HepG2 (cell line): ENCODE data around the gene IMP3. TPM values are rescaled to one million over a fixed set of nuclear protein-coding genes. Genes with fewer than 3 reads are reported as not detected.

Source experiments
- ARHGAP35 ChIP-seq: sonication (generic); formaldehyde crosslinking; IDR thresholded peaks from 2 replicates; pipeline ENCODE4 v1.9.0; 2022; ENCODE audit warnings: mild to moderate bottlenecking, inconsistent platforms, moderate library complexity, missing genetic modification reagents, borderline replicate concordance
- ATAD3A ChIP-seq: sonication (generic); formaldehyde crosslinking; IDR thresholded peaks from 2 replicates; pipeline ENCODE4 v1.4.0; 2020; ENCODE audit warnings: missing genetic modification reagents
- ELF1 ChIP-seq: sonication (generic); formaldehyde crosslinking; IDR thresholded peaks from 2 replicates; pipeline ENCODE4 v1.4.0; 2020; ENCODE audit warnings: missing genetic modification reagents
- ELF4 ChIP-seq: sonication (generic); formaldehyde crosslinking; IDR thresholded peaks from 2 replicates; pipeline ENCODE4 v1.5.0; 2020; ENCODE audit warnings: missing genetic modification reagents, mild to moderate bottlenecking, moderate library complexity, borderline replicate concordance
- MAFK ChIP-seq, 2 experiments: IDR thresholded peaks in 1 of 2; conservative IDR thresholded peaks in 1 of 2; 2 replicates each; pipeline ENCODE4 v1.6.1; 2011; ENCODE audit warnings: improper control_type of control experiment in 2 of 2, low read length in 2 of 2
- MIXL1 ChIP-seq: IDR thresholded peaks from 2 replicates; pipeline ENCODE4 v1.6.1; 2016
- NFYB ChIP-seq: sonication (generic); formaldehyde crosslinking; IDR thresholded peaks from 2 replicates; pipeline ENCODE4 v1.4.0; 2020; ENCODE audit warnings: missing genetic modification reagents
- PHF21A ChIP-seq: sonication (generic); formaldehyde crosslinking; IDR thresholded peaks from 2 replicates; pipeline ENCODE4 v1.5.0; 2020; ENCODE audit warnings: mild to moderate bottlenecking, missing genetic modification reagents
- POLR2A ChIP-seq, 2 experiments: IDR thresholded peaks; 2 replicates each; pipeline ENCODE4 v1.6.1; 2011; ENCODE audit warnings: low read depth in 2 of 2, low read length in 2 of 2, mild to moderate bottlenecking in 1 of 2, moderate library complexity in 1 of 2; ENCODE audit not compliant: insufficient read depth in 1 of 2
- RFX3 ChIP-seq: IDR thresholded peaks from 2 replicates; pipeline ENCODE4 v1.6.1; 2016; ENCODE audit warnings: missing biosample characterization, missing genetic modification reagents
- SMAD1 ChIP-seq: sonication (generic); formaldehyde crosslinking; IDR thresholded peaks from 2 replicates; pipeline ENCODE4 v1.4.0; 2020; ENCODE audit warnings: missing genetic modification reagents, low read depth, mild to moderate bottlenecking, borderline replicate concordance
- SMYD3 ChIP-seq: sonication (generic); formaldehyde crosslinking; IDR thresholded peaks from 2 replicates; pipeline ENCODE4 v1.8.1; 2023; ENCODE audit warnings: mild to moderate bottlenecking, missing genetic modification reagents
- TRIM22 ChIP-seq: fragments of 450-650 bp; IDR thresholded peaks from 2 replicates; pipeline ENCODE4 v1.6.1; 2017
- U2AF1 ChIP-seq: fragments of 200-400 bp; formaldehyde crosslinking; optimal IDR thresholded peaks from 2 replicates; pipeline ENCODE3; 2017; ENCODE audit warnings: mild to moderate bottlenecking, low read depth, low read length
- ZFP36L2 ChIP-seq: sonication (generic); formaldehyde crosslinking; IDR thresholded peaks from 2 replicates; pipeline ENCODE4 v1.4.0; 2020; ENCODE audit warnings: missing genetic modification reagents
- ZFP91 ChIP-seq: sonication (generic); formaldehyde crosslinking; IDR thresholded peaks from 2 replicates; pipeline ENCODE4 v1.9.0; 2022; ENCODE audit warnings: missing genetic modification reagents, mild to moderate bottlenecking, borderline replicate concordance
- ZNF251 ChIP-seq: sonication (generic); formaldehyde crosslinking; IDR thresholded peaks from 2 replicates; pipeline ENCODE4 v1.9.0; 2021; ENCODE audit warnings: mild to moderate bottlenecking, missing genetic modification reagents
- ZNF333 ChIP-seq: sonication (generic); formaldehyde crosslinking; IDR thresholded peaks from 2 replicates; pipeline ENCODE4 v1.4.0; 2020; ENCODE audit warnings: mild to moderate bottlenecking, missing genetic modification reagents, borderline replicate concordance
- ZNF430 ChIP-seq: sonication (generic); formaldehyde crosslinking; IDR thresholded peaks from 2 replicates; pipeline ENCODE4 v1.9.0; 2021; ENCODE audit warnings: mild to moderate bottlenecking, missing genetic modification reagents
- ZNF614 ChIP-seq: IDR thresholded peaks from 2 replicates; pipeline ENCODE4 v1.6.1; 2018; ENCODE audit warnings: missing biosample characterization, missing genetic modification reagents, inconsistent platforms, borderline replicate concordance
- ZNF709 ChIP-seq: sonication (generic); formaldehyde crosslinking; IDR thresholded peaks from 2 replicates; pipeline ENCODE4 v1.5.0; 2020; ENCODE audit warnings: mild to moderate bottlenecking, missing genetic modification reagents
- ZNF75D ChIP-seq: sonication (generic); formaldehyde crosslinking; IDR thresholded peaks from 2 replicates; pipeline ENCODE4 v1.8.1; 2023; ENCODE audit warnings: missing genetic modification reagents, mild to moderate bottlenecking, borderline replicate concordance
- ZNF772 ChIP-seq: sonication (generic); formaldehyde crosslinking; IDR thresholded peaks from 2 replicates; pipeline ENCODE4 v1.5.0; 2020; ENCODE audit warnings: mild to moderate bottlenecking, missing genetic modification reagents
- ZNF780A ChIP-seq: sonication (generic); formaldehyde crosslinking; IDR thresholded peaks from 2 replicates; pipeline ENCODE4 v1.8.0; 2022; ENCODE audit warnings: mild to moderate bottlenecking, missing genetic modification reagents, moderate library complexity
- polyA plus RNA-seq, 8 experiments: library from polyadenylated mRNA; depleted of rRNA in 3 of 8; stranded (reverse) in 7 of 8; unstranded in 1 of 8; fragments of >200 nt; fragmentation: Illumina TruSeq in 4 of 8; extraction: Trizol in 4 of 8; gene quantifications; 2 replicates each; pipeline versions ENCODE4 v1.2.1 to v1.2.3, GENCODE V29; 2011 to 2016; ENCODE audit warnings: low read depth in 4 of 8, missing spikeins in 1 of 8, mixed read lengths in 1 of 8; ENCODE audit not compliant: insufficient read depth in 1 of 8
- total RNA-seq, 5 experiments: library from RNA; depleted of rRNA; stranded (reverse); fragments of >200 nt; fragmentation: Illumina TruSeq; extraction: Trizol; gene quantifications; 2 replicates each; pipeline ENCODE4 v1.2.3, GENCODE V29; 2016; ENCODE audit warnings: low read depth in 1 of 5
- TF ChIP-seq, protein P1 (sequence below): IDR thresholded peaks from 2 replicates; pipeline ENCODE4 v1.6.1; 2016; ENCODE audit warnings: missing genetic modification reagents, missing compliant biosample characterization
- TF ChIP-seq, protein P2 (sequence below): sonication (generic); formaldehyde crosslinking; IDR thresholded peaks from 2 replicates; pipeline ENCODE4 v1.9.0; 2021; ENCODE audit warnings: missing genetic modification reagents, borderline replicate concordance

IMP3 gene
- total and polyA plus RNA-seq, 2 of the 13 experiments (the other 11 are each of a cell fraction or from before 2014, with no cell fraction given), result 38.3 to 143 TPM

GRCh38 chr15:75648156-75649000 is 8.4 kb upstream of the IMP3 start (continued):
- TF ChIP-seq ZNF780A (CRISPR knock-in tag), result no peak
- TF ChIP-seq ZFP91, result no peak
- TF ChIP-seq ZNF709 (CRISPR knock-in tag), result no peak
- TF ChIP-seq ZNF430 (CRISPR knock-in tag), result no peak; the same call in 1 of the 2 replicates
- peak in 1 of 2 experiments; percentile 54; a peak in 1 of 4 replicates for TF ChIP-seq POLR2A (IDR thresholded peaks at IDR 0.05; ENCODE audit: insufficient read depth in 1 of 2, low read depth in 2 of 2, low read length in 2 of 2)
- 0 out of 2 replicates have a peak, but pooled peaks have one; percentile 3 for TF ChIP-seq ELF1
- TF ChIP-seq ZNF772 (CRISPR knock-in tag), result no peak
- no peak for TF ChIP-seq ZNF75D (CRISPR knock-in tag)
- TF ChIP-seq MAFK (conservative IDR thresholded peaks at IDR 0.05 in 1 of 2, IDR thresholded peaks at IDR 0.05 in 1 of 2; ENCODE audit: low read length in 2 of 2), result no peak
- TF ChIP-seq ATAD3A (CRISPR knock-in tag), result no peak
- no peak for TF ChIP-seq ELF4 (CRISPR knock-in tag)
- TF ChIP-seq, protein P1, sequence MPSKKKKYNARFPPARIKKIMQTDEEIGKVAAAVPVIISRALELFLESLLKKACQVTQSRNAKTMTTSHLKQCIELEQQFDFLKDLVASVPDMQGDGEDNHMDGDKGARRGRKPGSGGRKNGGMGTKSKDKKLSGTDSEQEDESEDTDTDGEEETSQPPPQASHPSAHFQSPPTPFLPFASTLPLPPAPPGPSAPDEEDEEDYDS (CRISPR knock-in tag), result no peak
- no peak for TF ChIP-seq MIXL1 (CRISPR knock-in tag)
- TF ChIP-seq TRIM22, result no peak
- TF ChIP-seq, protein P2, sequence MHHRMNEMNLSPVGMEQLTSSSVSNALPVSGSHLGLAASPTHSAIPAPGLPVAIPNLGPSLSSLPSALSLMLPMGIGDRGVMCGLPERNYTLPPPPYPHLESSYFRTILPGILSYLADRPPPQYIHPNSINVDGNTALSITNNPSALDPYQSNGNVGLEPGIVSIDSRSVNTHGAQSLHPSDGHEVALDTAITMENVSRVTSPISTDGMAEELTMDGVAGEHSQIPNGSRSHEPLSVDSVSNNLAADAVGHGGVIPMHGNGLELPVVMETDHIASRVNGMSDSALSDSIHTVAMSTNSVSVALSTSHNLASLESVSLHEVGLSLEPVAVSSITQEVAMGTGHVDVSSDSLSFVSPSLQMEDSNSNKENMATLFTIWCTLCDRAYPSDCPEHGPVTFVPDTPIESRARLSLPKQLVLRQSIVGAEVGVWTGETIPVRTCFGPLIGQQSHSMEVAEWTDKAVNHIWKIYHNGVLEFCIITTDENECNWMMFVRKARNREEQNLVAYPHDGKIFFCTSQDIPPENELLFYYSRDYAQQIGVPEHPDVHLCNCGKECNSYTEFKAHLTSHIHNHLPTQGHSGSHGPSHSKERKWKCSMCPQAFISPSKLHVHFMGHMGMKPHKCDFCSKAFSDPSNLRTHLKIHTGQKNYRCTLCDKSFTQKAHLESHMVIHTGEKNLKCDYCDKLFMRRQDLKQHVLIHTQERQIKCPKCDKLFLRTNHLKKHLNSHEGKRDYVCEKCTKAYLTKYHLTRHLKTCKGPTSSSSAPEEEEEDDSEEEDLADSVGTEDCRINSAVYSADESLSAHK (CRISPR knock-in tag), result no peak
- TF ChIP-seq PHF21A (CRISPR knock-in tag), result peak; percentile 31; the same call in 1 of the 2 replicates
- TF ChIP-seq ZNF614 (CRISPR knock-in tag), result no peak
- no peak for TF ChIP-seq ARHGAP35 (CRISPR knock-in tag)
- TF ChIP-seq SMYD3 (CRISPR knock-in tag), result no peak
- no peak for TF ChIP-seq RFX3
- no peak for TF ChIP-seq U2AF1
- no peak for TF ChIP-seq ZNF333 (CRISPR knock-in tag)
- no peak for TF ChIP-seq SMAD1
- 0 out of 2 replicates have a peak, but pooled peaks have one; percentile 29 for TF ChIP-seq NFYB (CRISPR knock-in tag)
- no peak for TF ChIP-seq ZFP36L2 (CRISPR knock-in tag)
- no peak for TF ChIP-seq ZNF251 (CRISPR knock-in tag)
